LNCaP clone FGC (cell line): ENCODE results near the gene DUSP14.

Experiments
- DNase-seq: peaks from one replicate; pipeline ENCODE4 v3.0.0-alpha.2; 2011; ENCODE audit warnings: low read depth
- H3K4me3 ChIP-seq: 2 replicates; pipeline ENCODE4 v1.5.1; 2011; ENCODE audit warnings: mild to moderate bottlenecking, low read depth, low read length, control low read depth
- CTCF ChIP-seq: IDR thresholded peaks from 2 replicates; pipeline ENCODE4 v1.5.1; 2012; ENCODE audit warnings: mild to moderate bottlenecking; ENCODE audit not compliant: control insufficient read depth, insufficient read depth; ENCODE audit errors: extremely low read depth

DUSP14 gene

GRCh38 chr17:37475731-37476420, 13.8 kb upstream of the DUSP14 start:
- no peak overlapping the region for H3K4me3 ChIP-seq
- TF ChIP-seq CTCF = no peak
- no peak for DNase-seq

GRCh38 chr17:37476431-37477120, 13.1 kb upstream of the DUSP14 start:
- peak; percentile 80 for DNase-seq
- no peak for TF ChIP-seq CTCF
- no peak overlapping the region for H3K4me3 ChIP-seq

- no peak for DNase-seq
- no peak overlapping the region for H3K4me3 ChIP-seq
Measured at GRCh38 chr17:37478187-37478586, 11.5 kb upstream of the DUSP14 start.

GRCh38 chr17:37479025-37479424, 10.7 kb upstream of the DUSP14 start:
- no peak overlapping the region for H3K4me3 ChIP-seq
- DNase-seq = no peak
- no peak for TF ChIP-seq CTCF

More at GRCh38 chr17:37478187-37478586, 11.5 kb upstream of the DUSP14 start:
- TF ChIP-seq CTCF = no peak

GRCh38 chr17:37480427-37480826, 9.3 kb upstream of the DUSP14 start:
- TF ChIP-seq CTCF = no peak
- DNase-seq = no peak

GRCh38 chr17:37481001-37481665, 8.6 kb upstream of the DUSP14 start:
- H3K4me3 ChIP-seq = no peak overlapping the region
- no peak for TF ChIP-seq CTCF
- DNase-seq = no peak

More at GRCh38 chr17:37480427-37480826, 9.3 kb upstream of the DUSP14 start:
- no peak overlapping the region for H3K4me3 ChIP-seq
